WTC11 (cell line): ENCODE measurements around the gene ATP6V0D1. TPM values are rescaled to one million over a fixed set of nuclear protein-coding genes. Genes with fewer than 3 reads are reported as not detected.

Source experiments
- ARID4B ChIP-seq: sonication (generic); formaldehyde crosslinking; IDR thresholded peaks from 2 replicates; pipeline ENCODE4 v1.8.0; 2023; ENCODE audit warnings: missing genetic modification reagents, mild to moderate bottlenecking, borderline replicate concordance
- CDX4 ChIP-seq: fragments of 250-450 bp; sonication (Bioruptor Pico); IDR thresholded peaks from 2 replicates; pipeline ENCODE4 v1.9.0; 2021; ENCODE audit warnings: moderate library complexity, mild to moderate bottlenecking, inconsistent platforms, borderline replicate concordance
- CREM ChIP-seq: sonication (generic); formaldehyde crosslinking; IDR thresholded peaks from 2 replicates; pipeline ENCODE4 v1.8.1; 2022; ENCODE audit warnings: mild to moderate bottlenecking, missing genetic modification reagents, moderate library complexity
- E2F5 ChIP-seq: sonication (generic); formaldehyde crosslinking; IDR thresholded peaks from 2 replicates; pipeline ENCODE4 v1.8.1; 2022; ENCODE audit warnings: mild to moderate bottlenecking, moderate library complexity, missing genetic modification reagents
- ELF4 ChIP-seq: sonication (generic); formaldehyde crosslinking; IDR thresholded peaks from 2 replicates; pipeline ENCODE4 v1.8.1; 2022; ENCODE audit warnings: low read depth, mild to moderate bottlenecking, moderate library complexity, missing genetic modification reagents
- FOXP4 ChIP-seq: sonication (generic); formaldehyde crosslinking; IDR thresholded peaks from 2 replicates; pipeline ENCODE4 v1.8.0; 2022; ENCODE audit warnings: mild to moderate bottlenecking, missing genetic modification reagents
- GRHL2 ChIP-seq: fragments of 250-450 bp; sonication (Bioruptor Pico); IDR thresholded peaks from 2 replicates; pipeline ENCODE4 v1.8.0; 2022; ENCODE audit warnings: mild to moderate bottlenecking, moderate library complexity; ENCODE audit not compliant: insufficient replicate concordance, severe bottlenecking
- JAZF1 ChIP-seq: fragments of 250-450 bp; sonication (Bioruptor Pico); IDR thresholded peaks from 2 replicates; pipeline ENCODE4 v1.9.0; 2021; ENCODE audit warnings: moderate library complexity, mild to moderate bottlenecking, inconsistent platforms
- KAT7 ChIP-seq: sonication (generic); formaldehyde crosslinking; IDR thresholded peaks from 2 replicates; pipeline ENCODE4 v1.8.1; 2023; ENCODE audit warnings: missing genetic modification reagents, mild to moderate bottlenecking, borderline replicate concordance
- MAX ChIP-seq: sonication (generic); formaldehyde crosslinking; IDR thresholded peaks from 2 replicates; pipeline ENCODE4 v1.8.0; 2022; ENCODE audit warnings: mild to moderate bottlenecking, missing genetic modification reagents
- MLX ChIP-seq: sonication (generic); formaldehyde crosslinking; IDR thresholded peaks from 2 replicates; pipeline ENCODE4 v1.8.1; 2023; ENCODE audit warnings: mild to moderate bottlenecking, missing genetic modification reagents, moderate library complexity
- MYBL2 ChIP-seq: sonication (generic); formaldehyde crosslinking; IDR thresholded peaks from 2 replicates; pipeline ENCODE4 v1.8.1; 2023; ENCODE audit warnings: mild to moderate bottlenecking, moderate library complexity, missing genetic modification reagents
- NFE2L1 ChIP-seq: sonication (generic); formaldehyde crosslinking; IDR thresholded peaks from 2 replicates; pipeline ENCODE4 v1.8.1; 2023; ENCODE audit warnings: missing genetic modification reagents
- NR2C2 ChIP-seq: sonication (generic); formaldehyde crosslinking; IDR thresholded peaks from 2 replicates; pipeline ENCODE4 v1.8.0; 2022; ENCODE audit warnings: mild to moderate bottlenecking, missing genetic modification reagents
- NR3C1 ChIP-seq: sonication (generic); formaldehyde crosslinking; conservative IDR thresholded peaks from 2 replicates; pipeline ENCODE4 v1.8.1; 2023; ENCODE audit warnings: low read depth, mild to moderate bottlenecking, missing genetic modification reagents
- OVOL2 ChIP-seq: fragments of 250-450 bp; sonication (Bioruptor Pico); IDR thresholded peaks from 2 replicates; pipeline ENCODE4 v1.9.0; 2021; ENCODE audit warnings: mild to moderate bottlenecking, borderline replicate concordance
- SMAD4 ChIP-seq: sonication (generic); formaldehyde crosslinking; IDR thresholded peaks from 2 replicates; pipeline ENCODE4 v1.8.0; 2022; ENCODE audit warnings: mild to moderate bottlenecking, missing genetic modification reagents
- TEAD1 ChIP-seq: sonication (generic); formaldehyde crosslinking; IDR thresholded peaks from 2 replicates; pipeline ENCODE4 v1.8.0; 2022; ENCODE audit warnings: mild to moderate bottlenecking, missing genetic modification reagents
- ZBTB21 ChIP-seq: sonication (generic); formaldehyde crosslinking; IDR thresholded peaks from 2 replicates; pipeline ENCODE4 v1.8.1; 2023; ENCODE audit warnings: mild to moderate bottlenecking, missing genetic modification reagents, borderline replicate concordance
- ZNF121 ChIP-seq: sonication (generic); formaldehyde crosslinking; IDR thresholded peaks from 2 replicates; pipeline ENCODE4 v1.8.0; 2023; ENCODE audit warnings: missing genetic modification reagents
- ZNF138 ChIP-seq: sonication (generic); formaldehyde crosslinking; conservative IDR thresholded peaks from 2 replicates; pipeline ENCODE4 v1.8.1; 2022; ENCODE audit warnings: mild to moderate bottlenecking, moderate library complexity, missing genetic modification reagents
- ZNF281 ChIP-seq: sonication (generic); formaldehyde crosslinking; IDR thresholded peaks from 2 replicates; pipeline ENCODE4 v1.8.0; 2023; ENCODE audit warnings: mild to moderate bottlenecking, missing genetic modification reagents
- ZNF423 ChIP-seq: fragments of 250-450 bp; sonication (Bioruptor Pico); IDR thresholded peaks from 2 replicates; pipeline ENCODE4 v2.1.2; 2022; ENCODE audit warnings: mild to moderate bottlenecking, moderate library complexity
- ZNF671 ChIP-seq: fragments of 250-450 bp; sonication (Bioruptor Pico); IDR thresholded peaks from 2 replicates; pipeline ENCODE4 v1.8.0; 2021; ENCODE audit warnings: mild to moderate bottlenecking
- ZSCAN18 ChIP-seq: fragments of 250-450 bp; sonication (Bioruptor Pico); IDR thresholded peaks from 2 replicates; pipeline ENCODE4 v2.1.2; 2022; ENCODE audit warnings: mild to moderate bottlenecking, moderate library complexity
- total RNA-seq: library from RNA; stranded (reverse); gene quantifications from 3 replicates; pipeline ENCODE4 v1.2.3, GENCODE V29; 2021

ATP6V0D1 gene
- total RNA-seq, 1 experiment from 2014 or later: 44.1 TPM

- 0 out of 2 replicates have a peak, but pooled peaks have one; percentile 75 for TF ChIP-seq E2F5 (CRISPR knock-in tag)
- TF ChIP-seq MYBL2 (CRISPR knock-in tag): peak; percentile 71; the same call in 1 of the 2 replicates
- no peak; the same call in 1 of the 2 replicates for TF ChIP-seq ZBTB21 (CRISPR knock-in tag)
- TF ChIP-seq CREM (CRISPR knock-in tag): peak; percentile 69; the same call in 1 of the 2 replicates
- no peak for TF ChIP-seq ZNF671 (CRISPR knock-in tag)
- no peak for TF ChIP-seq TEAD1 (CRISPR knock-in tag)
- no peak for TF ChIP-seq NR3C1
- no peak for TF ChIP-seq SMAD4
- no peak for TF ChIP-seq MLX (CRISPR knock-in tag)
- peak; percentile 98; the same call in 1 of the 2 replicates for TF ChIP-seq ARID4B (CRISPR knock-in tag)
- no peak; the same call in 1 of the 2 replicates for TF ChIP-seq ZNF138 (CRISPR knock-in tag)
- no peak for TF ChIP-seq GRHL2 (CRISPR knock-in tag)
- no peak for TF ChIP-seq ZNF281 (CRISPR knock-in tag)
- TF ChIP-seq CDX4: no peak
- no peak for TF ChIP-seq ZNF121 (CRISPR knock-in tag)
- no peak for TF ChIP-seq ZSCAN18 (CRISPR knock-in tag)
- TF ChIP-seq JAZF1 (CRISPR knock-in tag): no peak
- TF ChIP-seq MAX: peak; percentile 90
- no peak for TF ChIP-seq NR2C2 (CRISPR knock-in tag)
- 0 out of 2 replicates have a peak, but pooled peaks have one; percentile 58 for TF ChIP-seq FOXP4 (CRISPR knock-in tag)
- TF ChIP-seq KAT7: peak; percentile 75; the same call in 1 of the 2 replicates
- no peak for TF ChIP-seq ELF4
- TF ChIP-seq OVOL2 (CRISPR knock-in tag): no peak
- no peak for TF ChIP-seq NFE2L1 (CRISPR knock-in tag)
- no peak for TF ChIP-seq ZNF423 (CRISPR knock-in tag)
Observed at GRCh38 chr16:67480833-67481560, at the start of gene ATP6V0D1 (continued).
